NCI-H146 treated with DMSO at 0.1 percent for 48 hours (cell line): ENCODE data around the gene RABGAP1L.
"Not testable (repeated sequence)": the region's sequence is repeated elsewhere in the genome, so short reads cannot be mapped to it uniquely, and the experiment has no call there.

Source experiments
- DNase-seq: peaks from one replicate; lab custom pipeline; 2025; ENCODE audit not compliant: unreplicated experiment; lab: John Stamatoyannopoulos, UW

RABGAP1L gene

GRCh38 chr1:174654560-174654959, 495.2 kb downstream of the RABGAP1L start:
- no peak for DNase-seq

DNA sequence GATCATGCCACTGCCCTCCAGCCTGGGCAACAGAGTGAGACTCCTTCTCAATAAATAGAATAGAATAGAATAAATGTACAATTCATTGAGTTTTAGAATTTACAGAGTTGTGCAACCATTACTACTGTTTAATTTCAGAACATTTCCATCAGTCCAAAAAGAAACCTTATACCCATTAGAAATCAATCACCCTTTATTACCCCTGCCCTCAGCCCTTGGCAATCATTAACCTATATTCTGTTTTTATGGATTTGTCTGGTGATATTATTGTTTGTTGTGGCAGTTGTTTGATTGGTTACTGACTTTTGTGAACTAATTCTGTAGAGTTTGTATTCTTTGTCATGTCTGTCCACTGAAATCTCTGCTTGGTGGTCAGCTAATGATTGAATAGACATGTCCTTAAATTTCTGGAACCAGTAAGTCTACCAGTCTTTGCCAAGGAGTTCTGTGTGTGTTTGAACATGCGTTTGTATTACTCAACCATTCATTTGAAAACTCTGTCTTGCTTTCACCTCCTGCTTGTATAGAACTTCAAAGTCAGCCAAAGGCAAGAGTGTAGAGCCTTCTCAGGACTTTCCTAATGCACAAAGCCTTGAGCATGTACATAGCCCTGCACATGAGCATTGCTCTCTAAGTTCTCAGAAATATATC, 497.2 kb downstream of the RABGAP1L start:
- no peak for DNase-seq

GRCh38 chr1:174657411-174657810, 498.1 kb downstream of the RABGAP1L start:
- DNase-seq: no peak

DNA sequence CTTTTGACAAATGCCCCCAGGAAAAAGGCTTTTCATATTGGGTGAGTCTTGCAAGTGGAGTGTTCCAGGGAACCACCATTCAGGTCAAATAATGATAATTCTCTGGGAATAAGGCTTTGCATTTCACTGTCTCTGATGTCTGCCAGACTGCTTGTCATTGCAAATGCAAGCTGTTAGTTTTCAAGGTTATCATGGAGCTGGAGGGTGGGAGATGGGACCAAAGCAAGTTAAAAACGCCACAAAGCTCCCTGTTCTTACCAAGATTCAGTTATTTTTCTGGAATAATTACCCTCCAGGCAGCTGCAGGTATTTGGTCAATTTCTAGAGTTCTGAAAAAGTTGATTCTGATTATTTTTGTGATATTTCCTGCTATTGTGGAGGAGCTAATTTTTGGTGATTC, 498.6 kb downstream of the RABGAP1L start:
- DNase-seq: no peak

DNA sequence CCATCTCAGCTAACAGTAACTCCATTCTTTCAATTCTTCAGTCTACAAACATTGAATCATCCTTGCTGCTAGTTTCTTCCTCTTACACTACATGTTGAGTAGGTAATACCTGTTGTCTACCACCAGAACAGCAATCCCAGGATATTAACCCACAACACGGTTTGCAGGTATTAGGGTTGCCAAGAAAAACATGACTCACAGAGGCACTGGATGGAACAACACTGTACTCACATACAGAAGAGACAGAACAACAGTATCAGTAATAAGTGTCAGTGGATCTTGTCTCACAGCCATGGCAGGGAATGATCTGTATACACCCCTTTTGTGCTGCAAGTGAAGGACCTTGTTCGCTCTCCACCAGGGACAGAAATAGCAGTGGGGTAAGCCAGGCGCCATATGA, 500.5 kb downstream of the RABGAP1L start:
- no peak for DNase-seq

GRCh38 chr1:174660476-174660875, 501.2 kb downstream of the RABGAP1L start:
- DNase-seq: no peak

DNA sequence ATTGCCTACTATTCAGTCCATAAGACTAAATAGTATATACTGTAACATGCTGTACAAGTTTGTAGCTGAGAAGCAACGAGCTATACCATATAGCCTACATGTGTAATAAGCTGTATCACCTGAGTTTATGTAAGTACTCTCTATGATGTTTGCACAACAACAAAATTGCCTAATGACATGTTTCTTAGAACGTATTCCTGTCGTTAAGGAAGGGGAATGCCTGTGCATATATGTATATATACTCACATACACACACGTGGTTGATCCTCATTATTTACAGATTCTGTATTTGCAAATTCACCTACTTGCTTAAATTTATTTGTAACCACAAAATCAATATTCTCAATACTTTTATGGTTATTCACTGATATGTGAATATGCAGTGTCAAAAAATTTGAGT, 504.0 kb downstream of the RABGAP1L start:
- no peak for DNase-seq

DNA sequence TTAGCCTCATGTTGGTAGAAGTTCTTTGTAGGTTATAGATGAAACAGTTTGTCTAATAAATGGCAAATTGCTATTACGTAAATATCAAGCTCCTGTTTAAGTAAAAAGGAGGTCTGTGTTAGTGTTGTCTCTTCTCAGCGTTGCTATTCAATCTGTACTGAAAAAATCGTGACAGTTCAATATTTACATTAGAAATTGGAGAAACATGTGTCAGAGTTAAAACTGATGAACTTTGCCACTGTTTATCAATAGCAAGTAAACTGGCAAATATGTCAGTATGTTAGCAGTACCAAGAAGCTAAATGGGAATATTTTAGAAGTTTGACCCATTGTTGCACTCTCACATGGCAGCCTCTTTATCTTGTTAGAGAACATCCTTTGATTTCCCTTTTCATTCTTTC, 506.9 kb downstream of the RABGAP1L start:
- DNase-seq: peak; percentile 8

DNA sequence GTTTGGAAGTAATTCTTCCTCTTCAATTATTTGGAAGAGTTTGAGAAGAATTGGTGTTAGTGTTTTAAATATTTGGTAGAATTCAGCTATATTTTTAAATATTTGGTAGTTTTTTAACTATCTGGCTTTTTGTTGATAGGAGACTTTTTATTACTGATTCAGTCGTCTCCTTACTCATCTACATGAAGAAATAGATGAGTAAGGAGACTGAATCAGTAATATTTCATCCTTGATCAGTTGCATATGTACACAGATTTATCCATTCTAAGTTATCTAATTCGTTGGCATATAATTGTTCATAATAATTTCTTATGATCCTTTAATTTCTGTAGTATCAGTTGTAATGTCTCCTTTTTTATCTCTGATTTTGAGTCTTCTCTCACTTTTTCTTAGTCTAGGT, 512.5 kb downstream of the RABGAP1L start:
- no peak for DNase-seq

- DNase-seq: no peak
These were observed 517.5 kb downstream of the RABGAP1L start for GRCh38 chr1:174676856-174677255.

DNA sequence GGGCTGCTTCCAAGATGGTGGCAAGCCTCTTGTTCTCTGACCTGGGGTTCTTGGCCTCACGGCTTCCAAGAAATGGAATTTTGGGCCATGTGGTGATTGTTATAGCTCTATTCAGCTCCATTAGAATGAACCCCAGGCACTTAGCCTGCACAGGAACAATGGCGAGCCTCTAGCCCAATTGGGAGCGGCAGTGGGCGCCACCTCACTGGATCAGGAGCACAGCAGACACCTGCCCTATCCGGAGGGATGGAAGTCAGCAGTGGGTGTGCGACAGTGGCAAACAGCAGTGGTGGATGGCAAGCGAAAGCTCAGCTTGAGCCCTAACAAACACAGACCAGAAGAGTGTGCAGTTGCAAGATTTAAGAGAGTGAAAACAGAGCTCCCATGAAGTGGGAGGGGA, 519.3 kb downstream of the RABGAP1L start:
- no peak for DNase-seq

DNA sequence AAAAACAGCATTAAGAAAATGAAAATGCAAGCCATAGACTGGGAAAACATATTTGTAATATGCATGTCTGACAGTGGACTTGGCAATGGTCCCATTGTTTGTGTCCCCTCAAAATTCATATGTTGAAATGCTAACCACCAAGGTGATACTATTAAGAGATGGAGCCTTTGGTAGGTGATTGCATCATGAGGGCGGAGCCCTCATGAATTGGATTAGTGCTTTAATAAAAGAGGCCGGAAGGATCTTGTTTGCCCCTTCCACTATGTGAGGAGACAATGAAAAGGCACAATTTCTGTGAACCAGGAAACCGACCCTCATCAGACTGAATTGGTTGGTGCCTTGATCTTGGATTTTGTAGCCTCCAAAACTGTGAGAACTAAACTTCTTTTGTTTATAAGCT, 520.8 kb downstream of the RABGAP1L start:
- no peak for DNase-seq

DNA sequence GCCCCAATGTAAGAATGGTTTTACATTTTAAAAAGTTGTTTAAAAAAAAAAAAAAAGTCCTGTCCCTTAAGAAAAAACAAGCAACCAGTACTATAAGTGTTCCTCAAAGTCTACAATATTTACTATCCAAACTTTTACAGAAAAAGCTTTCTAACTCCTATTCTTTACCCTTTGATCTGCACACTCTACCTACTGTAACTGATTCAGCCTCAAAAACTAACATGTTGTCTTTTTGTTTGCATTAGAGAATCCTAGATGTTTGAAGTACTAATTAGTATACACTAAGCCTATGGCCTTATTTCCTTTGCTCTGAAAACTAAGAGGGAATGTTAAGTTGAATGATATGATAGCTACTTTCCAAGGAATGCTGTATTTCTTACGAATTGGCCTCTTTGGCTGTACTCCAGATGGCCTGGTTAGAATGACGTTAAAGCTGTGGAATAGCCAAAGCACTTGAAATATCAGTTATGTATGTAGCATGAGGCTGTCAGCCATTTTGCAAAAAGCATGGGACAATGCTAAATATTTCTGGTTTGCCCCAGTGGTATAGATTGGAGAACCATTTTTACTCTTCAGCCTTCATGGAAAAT, 523.2 kb downstream of the RABGAP1L start:
- DNase-seq: no peak

- DNase-seq: no peak
These were observed 526.9 kb downstream of the RABGAP1L start for GRCh38 chr1:174686213-174686612.

DNA sequence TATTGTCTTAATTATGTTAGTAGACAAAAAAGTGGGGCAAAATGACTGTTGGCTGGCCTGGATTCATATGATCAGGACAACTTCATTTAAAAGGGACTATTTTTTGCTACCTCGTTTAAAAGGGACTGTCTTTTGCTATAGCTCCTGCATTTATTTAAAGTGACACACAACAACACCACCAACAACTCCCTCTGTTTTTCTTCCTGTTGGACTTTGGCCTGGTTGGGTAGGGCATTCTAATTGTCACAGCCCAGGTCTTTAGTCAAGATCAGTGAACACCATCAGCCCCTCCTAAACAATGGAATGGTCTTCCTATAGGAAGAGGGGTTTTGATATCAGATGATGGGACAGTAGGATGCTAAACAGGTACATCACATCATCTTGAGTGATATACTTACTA, 530.2 kb downstream of the RABGAP1L start:
- no peak for DNase-seq

- no peak for DNase-seq
These were observed 530.9 kb downstream of the RABGAP1L start for GRCh38 chr1:174690266-174690665.

DNA sequence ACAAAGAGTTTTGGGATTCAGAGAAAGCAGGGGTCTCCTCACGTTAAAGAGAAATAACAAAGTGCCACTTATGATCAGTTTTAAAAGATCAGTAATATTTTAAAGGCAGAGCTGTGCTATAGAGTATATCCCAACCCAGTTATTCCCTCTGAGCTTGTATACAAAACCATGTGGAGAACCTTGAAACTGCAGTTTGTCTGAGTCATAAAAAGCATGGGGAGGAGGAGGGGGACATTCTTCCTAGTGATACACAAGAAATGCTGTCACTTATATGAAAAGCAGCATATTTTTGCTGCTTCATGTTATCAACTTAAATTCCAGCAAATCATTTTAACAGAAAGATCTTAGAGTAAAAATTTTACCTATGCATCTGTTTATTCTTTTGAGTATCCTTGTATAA, 533.0 kb downstream of the RABGAP1L start:
- no peak for DNase-seq

DNA sequence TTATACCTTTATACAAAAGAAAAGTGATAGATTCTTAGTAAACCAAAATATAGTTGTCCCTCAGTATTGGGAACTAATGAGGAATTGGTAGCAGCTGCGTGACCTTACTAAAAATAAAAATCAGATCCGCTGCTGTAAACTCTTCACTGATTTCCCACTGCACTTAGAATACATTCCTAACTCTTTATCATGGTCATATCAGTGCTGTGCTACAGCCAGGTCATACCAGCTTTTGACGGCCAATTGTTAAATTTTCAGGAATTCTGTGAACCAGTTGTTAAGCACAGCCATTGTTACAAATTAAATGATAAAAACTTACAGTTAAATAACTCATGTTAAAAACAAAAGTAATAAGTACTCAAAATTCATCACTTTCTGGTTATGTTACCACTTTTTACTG, 533.8 kb downstream of the RABGAP1L start:
- no peak for DNase-seq

GRCh38 chr1:174693539-174693938, 534.2 kb downstream of the RABGAP1L start:
- DNase-seq: not testable (repeated sequence)

GRCh38 chr1:174696026-174696821, 536.9 kb downstream of the RABGAP1L start:
- no peak for DNase-seq

DNA sequence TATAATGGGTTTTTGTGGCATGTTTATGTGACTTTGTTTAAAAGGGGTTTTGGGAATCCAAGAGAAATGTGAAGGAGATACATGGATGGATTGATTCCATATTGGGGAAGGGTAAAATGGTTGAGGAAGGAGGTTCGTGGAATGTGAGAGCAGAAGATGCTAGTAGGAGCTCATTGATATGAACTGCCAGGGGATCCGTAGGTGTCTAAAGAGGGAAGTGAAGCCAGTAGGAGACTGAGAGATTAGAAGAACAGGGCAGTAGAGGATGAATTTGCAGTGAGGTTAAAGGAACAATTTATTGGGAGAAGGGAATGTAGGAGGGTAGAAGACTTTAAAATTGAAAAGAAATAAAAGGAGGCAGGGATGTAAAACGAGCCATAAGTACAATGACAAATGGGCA, 541.0 kb downstream of the RABGAP1L start:
- DNase-seq: no peak

DNA sequence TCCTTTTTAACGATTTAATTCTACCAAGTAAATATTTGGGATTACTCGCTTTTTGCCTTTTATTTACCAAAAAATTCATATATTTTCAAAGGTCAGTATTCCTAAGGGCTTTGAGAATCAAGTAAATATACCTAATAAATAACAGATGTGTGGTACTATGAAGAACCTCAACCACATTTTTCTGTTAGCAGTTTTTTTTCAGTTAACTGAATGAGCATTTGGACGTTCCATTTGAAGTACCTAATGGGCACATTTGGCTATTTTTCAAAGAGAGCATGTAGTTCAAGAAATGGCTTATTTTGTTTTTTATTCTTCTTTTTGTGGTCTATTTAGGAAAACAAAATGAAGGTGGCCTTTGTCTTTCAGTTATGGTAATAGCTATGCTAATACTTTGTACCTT, 541.5 kb downstream of the RABGAP1L start:
- no peak for DNase-seq
